Right lobe of liver (tissue), 4 donors: Measurements from ENCODE around the gene PHETA1.

Experiments used
- POLR2A ChIP-seq: fragments of 450-650 bp; IDR thresholded peaks from one replicate; pipeline ENCODE4 v1.6.1; 2017; ENCODE audit warnings: antibody characterized with exemption, mild to moderate bottlenecking
- TF ChIP-seq, protein P1 (sequence below), 4 donors: fragments of 200-600 bp in 3 of 4; fragments of 450-650 bp in 1 of 4; IDR thresholded peaks; one replicate each; pipeline versions ENCODE4 v1.5.1 to v1.8.0; 2016 to 2022; ENCODE audit warnings: antibody characterized with exemption in 4 of 4, mild to moderate bottlenecking in 2 of 4
- donor health status: DM: no; HTN: no; CAD: no.
- donor health status: DM: no; HTN: no; CAD: no.
- donor health status: DM: no; HTN: yes; CAD: no.

DNA sequence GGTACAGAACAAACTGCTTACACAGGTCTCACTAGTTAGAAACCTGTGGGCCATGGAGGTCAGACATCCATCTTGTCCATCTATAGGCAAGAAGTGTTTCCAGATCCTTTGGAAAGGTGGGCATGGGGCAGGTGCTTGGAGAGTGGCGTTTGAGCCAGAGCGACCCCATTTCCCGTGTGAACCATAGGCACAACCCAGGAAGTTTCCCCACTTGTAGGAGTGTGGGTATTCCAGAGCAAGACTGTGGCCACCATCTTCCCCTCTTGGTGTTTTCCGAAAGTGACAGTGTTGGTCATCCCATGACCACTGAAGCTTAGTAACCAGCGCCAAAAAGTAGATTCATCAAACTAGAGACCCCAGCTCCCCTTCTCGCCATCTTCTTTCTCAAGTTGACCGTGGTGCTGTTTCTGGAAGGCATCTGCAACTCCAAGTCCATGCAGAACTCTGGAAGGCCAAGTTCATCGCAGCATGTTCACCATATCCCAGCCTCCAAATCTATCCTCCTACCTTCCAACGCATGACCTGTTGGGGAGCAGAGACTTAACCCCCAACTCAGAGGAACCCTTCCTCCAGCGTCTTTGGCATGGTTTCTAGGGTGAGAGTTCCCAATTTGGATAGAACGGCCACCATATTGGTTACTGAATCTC is 19.7 kb downstream of the PHETA1 start:
- TF ChIP-seq, protein P1, sequence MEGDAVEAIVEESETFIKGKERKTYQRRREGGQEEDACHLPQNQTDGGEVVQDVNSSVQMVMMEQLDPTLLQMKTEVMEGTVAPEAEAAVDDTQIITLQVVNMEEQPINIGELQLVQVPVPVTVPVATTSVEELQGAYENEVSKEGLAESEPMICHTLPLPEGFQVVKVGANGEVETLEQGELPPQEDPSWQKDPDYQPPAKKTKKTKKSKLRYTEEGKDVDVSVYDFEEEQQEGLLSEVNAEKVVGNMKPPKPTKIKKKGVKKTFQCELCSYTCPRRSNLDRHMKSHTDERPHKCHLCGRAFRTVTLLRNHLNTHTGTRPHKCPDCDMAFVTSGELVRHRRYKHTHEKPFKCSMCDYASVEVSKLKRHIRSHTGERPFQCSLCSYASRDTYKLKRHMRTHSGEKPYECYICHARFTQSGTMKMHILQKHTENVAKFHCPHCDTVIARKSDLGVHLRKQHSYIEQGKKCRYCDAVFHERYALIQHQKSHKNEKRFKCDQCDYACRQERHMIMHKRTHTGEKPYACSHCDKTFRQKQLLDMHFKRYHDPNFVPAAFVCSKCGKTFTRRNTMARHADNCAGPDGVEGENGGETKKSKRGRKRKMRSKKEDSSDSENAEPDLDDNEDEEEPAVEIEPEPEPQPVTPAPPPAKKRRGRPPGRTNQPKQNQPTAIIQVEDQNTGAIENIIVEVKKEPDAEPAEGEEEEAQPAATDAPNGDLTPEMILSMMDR (IDR thresholded peaks at IDR 0.05), result no peak
- TF ChIP-seq POLR2A, result no peak
